Left lung (tissue), 10 donors: ENCODE results near the gene MRC2. TPM values are rescaled to one million over a fixed set of nuclear protein-coding genes. Genes with fewer than 3 reads are reported as not detected.
"Not testable (repeated sequence)": the region's sequence is repeated elsewhere in the genome, so short reads cannot be mapped to it uniquely, and the experiment has no call there.

ENCODE experiments used
- ATAC-seq: fragments of 200-7000 bp; cut with Tn5 transposase; one replicate; pipeline ENCODE4 v1.9.1; 2020; ENCODE audit warnings: moderate library complexity
- DNase-seq, 4 donors: peaks; one replicate each; pipeline ENCODE4 v3.0.0-alpha.2; 2013 to 2020
- H3K27ac ChIP-seq, 2 donors: fragments of 200-600 bp; sonication (generic) in 1 of 2; one replicate each; pipeline versions ENCODE4 v1.5.0 to v1.8.0; 2020 to 2021
- H3K27me3 ChIP-seq, 2 donors: fragments of 200-600 bp; sonication (generic) in 1 of 2; one replicate each; pipeline versions ENCODE4 v1.5.0 to v1.8.0; 2020 to 2021
- H3K36me3 ChIP-seq, 2 donors: fragments of 200-600 bp; sonication (generic) in 1 of 2; one replicate each; pipeline versions ENCODE4 v1.5.0 to v1.8.0; 2020 to 2021
- H3K4me1 ChIP-seq, 2 donors: fragments of 200-600 bp; one replicate each; pipeline ENCODE4 v1.8.0; 2021
- H3K4me3 ChIP-seq, 2 donors: fragments of 200-600 bp; sonication (generic) in 1 of 2; one replicate each; pipeline versions ENCODE4 v1.5.0 to v1.8.0; 2020 to 2021; ENCODE audit warnings: mild to moderate bottlenecking in 1 of 2
- H3K9me3 ChIP-seq, 2 donors: fragments of 200-600 bp; sonication (generic) in 1 of 2; one replicate each; pipeline versions ENCODE4 v1.5.0 to v1.8.0; 2020 to 2021
- intact Hi-C, 2 donors: fragments of 100-400 bp; cut with DNase I; formaldehyde crosslinking; loops; one replicate each; pipeline versions ENCODE4 v1.11.2 to v1.14.2; 2022
- polyA plus RNA-seq, 6 donors: library from polyadenylated mRNA; unstranded; fragments of 120-200 nt; gene quantifications; one replicate each; pipeline ENCODE4 v1.2.1, GENCODE V29; 2013; ENCODE audit not compliant: insufficient read length in 6 of 6
- total RNA-seq, 2 donors: library from RNA; stranded (reverse); fragmentation: NEBNext Ultra II Directional; extraction: Animal tissue kit (Norgen Biotek cat#: 25700); gene quantifications; one replicate each; pipeline ENCODE4 v1.2.1, GENCODE V29; 2021
- TF ChIP-seq, protein P1 (sequence below), 2 donors: fragments of 200-600 bp; sonication (generic) in 1 of 2; IDR thresholded peaks; one replicate each; pipeline versions ENCODE4 v1.5.0 to v1.8.0; 2021; ENCODE audit warnings: antibody characterized with exemption in 2 of 2
- donor health status: DM: no; HTN: yes; CAD: no.
- donor health status: DM: no; HTN: no; CAD: no.

MRC2 gene
- total and polyA plus RNA-seq, 8 donors = 84.5 to 151 (median 101) TPM

DNA sequence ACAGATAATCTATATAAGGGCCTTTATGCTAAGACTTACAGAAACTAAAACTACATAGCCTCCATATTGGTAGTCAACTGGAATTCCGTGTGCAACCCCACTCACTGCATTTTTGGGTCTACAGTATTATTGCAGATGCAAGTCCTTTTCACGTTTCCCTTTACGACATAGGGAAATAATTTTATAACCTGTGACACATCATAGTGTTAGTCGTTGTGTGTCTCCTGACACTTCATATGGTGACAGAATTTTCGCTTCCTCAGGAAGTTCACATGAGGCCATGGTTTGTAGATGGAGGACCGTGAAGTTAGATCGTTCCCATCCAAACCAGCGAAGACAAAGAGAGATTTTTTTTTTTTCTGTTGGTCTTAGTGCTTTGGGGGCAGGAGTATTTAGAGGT, 15.7 kb upstream of the MRC2 start:
- no peak for DNase-seq
- H3K4me3 ChIP-seq = no peak overlapping the region
- peak; percentile 11 for ATAC-seq

DNA sequence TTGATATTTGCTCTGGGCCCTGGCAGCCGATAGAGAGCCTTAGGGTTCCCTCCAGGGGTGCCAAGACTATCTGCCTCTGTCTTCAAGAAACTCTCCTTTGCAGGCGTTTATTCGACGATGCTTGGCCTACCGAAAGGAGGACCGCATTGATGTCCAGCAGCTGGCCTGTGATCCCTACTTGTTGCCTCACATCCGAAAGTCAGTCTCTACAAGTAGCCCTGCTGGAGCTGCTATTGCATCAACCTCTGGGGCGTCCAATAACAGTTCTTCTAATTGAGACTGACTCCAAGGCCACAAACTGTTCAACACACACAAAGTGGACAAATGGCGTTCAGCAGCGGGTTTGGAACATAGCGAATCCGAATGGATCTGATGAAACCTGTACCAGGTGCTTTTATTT, 15.2 kb upstream of the MRC2 start:
- H3K27me3 ChIP-seq, DNase-seq, intact Hi-C loops, H3K4me3 ChIP-seq, ATAC-seq, H3K4me1 ChIP-seq, H3K9me3 ChIP-seq: not testable (repeated sequence)
- peaks cover 0 to 94% of the 10 kb centered on the region in 2 donors for H3K36me3 ChIP-seq
- peak overlapping the region in 1 of 2 donors; percentile 34 for H3K27ac ChIP-seq

More for the DNA sequence above, 15.7 kb upstream of the MRC2 start:
- Histone ChIP-seq H3K9me3 (no peaks in the 10 kb centered on the region), H3K27me3 (no peaks in the 10 kb centered on the region), H3K4me1 (no peaks in the 10 kb centered on the region), H3K36me3 (peaks cover 0 to 99% of the 10 kb centered on the region in 2 donors), H3K27ac (peak overlapping the region in 1 of 2 donors; percentile 34)
- TF ChIP-seq, protein P1, sequence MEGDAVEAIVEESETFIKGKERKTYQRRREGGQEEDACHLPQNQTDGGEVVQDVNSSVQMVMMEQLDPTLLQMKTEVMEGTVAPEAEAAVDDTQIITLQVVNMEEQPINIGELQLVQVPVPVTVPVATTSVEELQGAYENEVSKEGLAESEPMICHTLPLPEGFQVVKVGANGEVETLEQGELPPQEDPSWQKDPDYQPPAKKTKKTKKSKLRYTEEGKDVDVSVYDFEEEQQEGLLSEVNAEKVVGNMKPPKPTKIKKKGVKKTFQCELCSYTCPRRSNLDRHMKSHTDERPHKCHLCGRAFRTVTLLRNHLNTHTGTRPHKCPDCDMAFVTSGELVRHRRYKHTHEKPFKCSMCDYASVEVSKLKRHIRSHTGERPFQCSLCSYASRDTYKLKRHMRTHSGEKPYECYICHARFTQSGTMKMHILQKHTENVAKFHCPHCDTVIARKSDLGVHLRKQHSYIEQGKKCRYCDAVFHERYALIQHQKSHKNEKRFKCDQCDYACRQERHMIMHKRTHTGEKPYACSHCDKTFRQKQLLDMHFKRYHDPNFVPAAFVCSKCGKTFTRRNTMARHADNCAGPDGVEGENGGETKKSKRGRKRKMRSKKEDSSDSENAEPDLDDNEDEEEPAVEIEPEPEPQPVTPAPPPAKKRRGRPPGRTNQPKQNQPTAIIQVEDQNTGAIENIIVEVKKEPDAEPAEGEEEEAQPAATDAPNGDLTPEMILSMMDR (IDR thresholded peaks at IDR 0.05) = no peak
- intact Hi-C loops = no loop called here

DNA sequence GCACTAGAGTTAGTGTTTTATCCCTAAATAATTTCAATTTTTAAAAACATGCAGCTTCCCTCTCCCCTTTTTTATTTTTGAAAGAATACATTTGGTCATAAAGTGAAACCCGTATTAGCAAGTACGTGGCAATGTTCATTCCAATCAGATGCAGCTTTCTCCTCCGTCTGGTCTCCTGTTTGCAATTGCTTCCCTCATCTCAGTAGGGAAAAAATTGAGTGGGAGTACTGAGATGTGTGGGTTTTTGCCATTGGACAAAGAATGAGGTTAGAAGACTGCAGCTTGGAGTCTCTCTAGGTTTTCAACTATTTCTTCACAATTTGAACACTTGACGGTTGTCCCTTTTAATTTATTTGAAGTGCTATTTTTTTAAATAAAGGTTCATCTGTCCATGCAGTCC, 14.4 kb upstream of the MRC2 start:
- peaks cover 0 to 88% of the 10 kb centered on the region in 2 donors for H3K36me3 ChIP-seq
- H3K27me3 ChIP-seq, ATAC-seq, intact Hi-C loops, H3K4me1 ChIP-seq, H3K4me3 ChIP-seq, H3K9me3 ChIP-seq, DNase-seq, H3K27ac ChIP-seq: not testable (repeated sequence)

DNA sequence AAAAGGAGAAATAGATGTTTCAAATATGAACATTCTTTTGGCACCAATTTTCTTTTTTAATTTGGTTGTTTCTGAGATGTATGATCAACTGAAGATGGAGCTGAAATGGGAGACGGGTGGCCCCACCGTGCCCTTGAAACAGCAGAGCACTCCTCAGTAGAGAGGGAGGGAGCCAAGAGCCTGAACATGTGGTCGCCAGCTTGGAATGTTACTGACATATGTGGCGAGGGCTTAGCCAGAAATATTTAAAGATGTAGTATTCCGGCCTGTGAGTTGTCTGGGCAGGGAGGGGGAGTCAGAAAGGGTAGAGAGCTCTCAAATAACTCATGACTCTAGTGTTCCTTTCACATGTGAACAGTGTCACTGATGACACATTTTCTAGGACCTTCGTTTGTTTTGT, 13.3 kb upstream of the MRC2 start:
- Histone ChIP-seq H3K27me3 (no peaks in the 10 kb centered on the region), H3K9me3 (no peaks in the 10 kb centered on the region), H3K36me3 (peaks cover 0 to 80% of the 10 kb centered on the region in 2 donors), H3K27ac (no peak overlapping the region), H3K4me3 (no peak overlapping the region), H3K4me1 (no peaks in the 10 kb centered on the region)
- DNase-seq (peak in 2 of 4 donors; percentile 13 to 48), ATAC-seq (peak; percentile 36)
- TF ChIP-seq, protein P1 (IDR thresholded peaks at IDR 0.05) = no peak
- intact Hi-C loops = no loop called here

DNA sequence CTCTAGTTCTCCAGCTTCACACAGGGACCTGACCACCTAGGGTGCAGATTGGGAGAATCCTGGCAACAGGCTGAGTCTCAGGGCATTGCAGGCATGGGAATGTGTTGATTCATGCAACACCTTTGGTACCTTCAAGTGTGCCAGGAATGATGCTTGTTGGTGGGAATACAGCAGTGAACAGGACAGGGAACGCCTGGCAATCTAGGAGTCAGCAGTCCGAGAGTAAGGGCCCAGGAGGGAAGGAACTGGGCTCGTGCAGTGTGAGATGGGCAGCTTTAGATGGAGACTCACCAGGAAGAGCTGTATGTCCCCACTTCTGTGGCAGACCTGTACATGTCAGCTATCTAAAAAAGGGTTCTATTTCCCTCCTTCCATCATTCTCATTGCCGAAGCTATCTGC, 12.0 kb upstream of the MRC2 start:
- Histone ChIP-seq H3K27me3 (no peaks in the 10 kb centered on the region), H3K9me3 (no peaks in the 10 kb centered on the region), H3K36me3 (peaks cover 0 to 67% of the 10 kb centered on the region in 2 donors), H3K4me1 (no peaks in the 10 kb centered on the region), H3K27ac (no peak overlapping the region), H3K4me3 (no peak overlapping the region)
- intact Hi-C loops = no loop called here
- TF ChIP-seq, protein P1 (IDR thresholded peaks at IDR 0.05) = no peak
- ATAC-seq = no peak
- no peak for DNase-seq

DNA sequence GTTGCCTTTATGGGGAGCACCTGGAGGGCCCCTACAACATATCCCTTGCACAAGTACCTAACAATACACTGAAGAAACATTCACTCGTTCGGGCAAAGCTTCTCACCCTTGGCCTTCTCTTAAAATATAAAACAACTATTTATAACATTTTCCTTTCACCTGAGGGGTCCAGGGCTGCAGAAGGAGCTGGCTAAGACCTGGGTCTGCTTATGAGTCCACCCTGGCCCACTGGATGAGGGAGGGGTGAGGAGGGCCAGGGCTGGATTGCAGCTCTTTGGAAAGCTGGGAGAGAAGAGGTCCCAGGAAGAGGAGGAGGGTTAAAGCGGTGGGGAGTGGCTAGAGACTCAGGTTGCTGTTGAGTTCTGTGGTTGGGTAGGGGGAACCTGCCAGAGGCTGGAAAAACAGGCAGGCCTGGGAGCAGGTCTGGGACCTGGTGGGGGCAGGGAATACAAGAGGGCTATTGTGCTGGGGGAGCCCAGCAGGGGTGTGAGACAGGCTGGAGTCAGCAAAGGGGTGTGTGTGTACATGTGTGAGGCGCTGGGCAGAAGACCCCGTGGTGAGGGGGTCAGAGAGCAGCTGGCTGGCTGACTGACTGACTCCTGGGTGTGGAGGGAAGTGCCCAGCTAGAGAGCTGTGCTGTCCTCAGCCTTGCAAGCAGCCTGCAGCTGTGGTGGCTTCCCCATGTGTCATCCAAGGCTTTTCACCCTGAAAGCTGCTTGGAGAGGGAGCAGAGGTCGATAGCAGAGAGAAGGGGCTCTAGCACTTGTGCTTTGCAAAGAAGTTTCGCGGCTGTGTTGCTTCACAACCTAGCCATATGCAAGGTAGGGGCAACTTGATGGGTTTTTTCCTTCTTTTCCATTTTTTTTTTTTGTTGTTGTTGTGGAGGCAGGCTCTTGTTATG, 10.2 kb upstream of the MRC2 start:
- Histone ChIP-seq H3K9me3 (no peaks in the 10 kb centered on the region), H3K36me3 (peaks cover 0 to 49% of the 10 kb centered on the region in 2 donors), H3K27me3 (no peaks in the 10 kb centered on the region), H3K27ac (no peak overlapping the region), H3K4me3 (no peak overlapping the region), H3K4me1 (no peaks in the 10 kb centered on the region)
- ATAC-seq (peak; percentile 7), DNase-seq (peak in 1 of 4 donors; percentile 30)
- TF ChIP-seq, protein P1 (IDR thresholded peaks at IDR 0.05) = no peak
- intact Hi-C loops = no loop called here
